Measurements from ENCODE around the gene OLFM1.
A peak's percentile ranks its signal among the peaks of the same experiment; 100 is the strongest.

The OLFM1 gene

GRCh38 chr9:135087489-135087792 is at the start of gene OLFM1:
TSS of gene OLFM1 (plus strand) at chr9:135087668. CDS start at chr9:135087990, 322 bp downstream.
- Histone ChIP-seq H3K4me1 (ENCODE audit: control insufficient read depth, insufficient read depth, low read length, unreplicated experiment) (no peaks in the 10 kb centered on the region), H3K27ac (ENCODE audit: low read depth, low read length) (no peak within 1 kb of the TSS), H3K79me2 (ENCODE audit: control insufficient read depth, insufficient read depth, low read length, unreplicated experiment) (no peaks in the 10 kb centered on the region), H2AFZ (ENCODE audit: low read length, unreplicated experiment) (peak within 1 kb of the TSS; percentile 14), H3K27me3 (ENCODE audit: insufficient read depth, low read length) (peaks cover 44% of the 10 kb centered on the region), H3K4me3 (ENCODE audit: low read depth, low read length) (peak within 1 kb of the TSS; percentile 70), H3K36me3 (ENCODE audit: insufficient read depth, low read length) (no peaks in the 10 kb centered on the region)

GRCh38 chr9:135038331-135038730 is 49.1 kb upstream of the OLFM1 start:
- Histone ChIP-seq H3K27me3 (ENCODE audit: insufficient read depth, low read length) (peaks cover 75% of the 10 kb centered on the region), H3K4me1 (ENCODE audit: control insufficient read depth, insufficient read depth, low read length, unreplicated experiment) (no peaks in the 10 kb centered on the region), H2AFZ (ENCODE audit: low read length, unreplicated experiment) (no peak overlapping the region), H3K27ac (ENCODE audit: low read depth, low read length) (no peak overlapping the region), H3K4me3 (ENCODE audit: low read depth, low read length) (no peak overlapping the region), H3K36me3 (ENCODE audit: insufficient read depth, low read length) (no peaks in the 10 kb centered on the region), H3K79me2 (ENCODE audit: control insufficient read depth, insufficient read depth, low read length, unreplicated experiment) (no peaks in the 10 kb centered on the region)

GRCh38 chr9:135038826-135039225 is 48.6 kb upstream of the OLFM1 start:
- H3K4me3 ChIP-seq (ENCODE audit: low read depth, low read length), result no peak overlapping the region
- no peaks in the 10 kb centered on the region for H3K79me2 ChIP-seq (ENCODE audit: control insufficient read depth, insufficient read depth, low read length, unreplicated experiment)
- no peaks in the 10 kb centered on the region for H3K4me1 ChIP-seq (ENCODE audit: control insufficient read depth, insufficient read depth, low read length, unreplicated experiment)
- no peak overlapping the region for H3K27ac ChIP-seq (ENCODE audit: low read depth, low read length)
- no peaks in the 10 kb centered on the region for H3K36me3 ChIP-seq (ENCODE audit: insufficient read depth, low read length)
- H2AFZ ChIP-seq (ENCODE audit: low read length, unreplicated experiment), result no peak overlapping the region
- H3K27me3 ChIP-seq (ENCODE audit: insufficient read depth, low read length), result peaks cover 78% of the 10 kb centered on the region

GRCh38 chr9:135039266-135039870 is 48.1 kb upstream of the OLFM1 start:
- Histone ChIP-seq H3K79me2 (ENCODE audit: control insufficient read depth, insufficient read depth, low read length, unreplicated experiment) (no peaks in the 10 kb centered on the region), H3K27me3 (ENCODE audit: insufficient read depth, low read length) (peaks cover 82% of the 10 kb centered on the region), H3K27ac (ENCODE audit: low read depth, low read length) (no peak overlapping the region), H3K4me3 (ENCODE audit: low read depth, low read length) (no peak overlapping the region), H2AFZ (ENCODE audit: low read length, unreplicated experiment) (no peak overlapping the region), H3K4me1 (ENCODE audit: control insufficient read depth, insufficient read depth, low read length, unreplicated experiment) (no peaks in the 10 kb centered on the region), H3K36me3 (ENCODE audit: insufficient read depth, low read length) (no peaks in the 10 kb centered on the region)

- H3K4me3 ChIP-seq (ENCODE audit: low read depth, low read length), result no peak overlapping the region
- H3K4me1 ChIP-seq (ENCODE audit: control insufficient read depth, insufficient read depth, low read length, unreplicated experiment), result no peaks in the 10 kb centered on the region
- no peak overlapping the region for H3K27ac ChIP-seq (ENCODE audit: low read depth, low read length)
- H2AFZ ChIP-seq (ENCODE audit: low read length, unreplicated experiment), result no peak overlapping the region
- no peaks in the 10 kb centered on the region for H3K79me2 ChIP-seq (ENCODE audit: control insufficient read depth, insufficient read depth, low read length, unreplicated experiment)
- H3K27me3 ChIP-seq (ENCODE audit: insufficient read depth, low read length), result peaks cover 87% of the 10 kb centered on the region
- H3K36me3 ChIP-seq (ENCODE audit: insufficient read depth, low read length), result no peaks in the 10 kb centered on the region
These were observed 47.4 kb upstream of the OLFM1 start for GRCh38 chr9:135039916-135040645.

- H3K79me2 ChIP-seq (ENCODE audit: control insufficient read depth, insufficient read depth, low read length, unreplicated experiment), result no peaks in the 10 kb centered on the region
- peaks cover 91% of the 10 kb centered on the region for H3K27me3 ChIP-seq (ENCODE audit: insufficient read depth, low read length)
- H2AFZ ChIP-seq (ENCODE audit: low read length, unreplicated experiment), result no peak overlapping the region
- H3K4me3 ChIP-seq (ENCODE audit: low read depth, low read length), result no peak overlapping the region
- H3K36me3 ChIP-seq (ENCODE audit: insufficient read depth, low read length), result no peaks in the 10 kb centered on the region
- H3K4me1 ChIP-seq (ENCODE audit: control insufficient read depth, insufficient read depth, low read length, unreplicated experiment), result no peaks in the 10 kb centered on the region
- H3K27ac ChIP-seq (ENCODE audit: low read depth, low read length), result no peak overlapping the region
These were observed 46.6 kb upstream of the OLFM1 start for GRCh38 chr9:135040892-135041291.

- no peak overlapping the region for H3K27ac ChIP-seq (ENCODE audit: low read depth, low read length)
- no peak overlapping the region for H3K4me3 ChIP-seq (ENCODE audit: low read depth, low read length)
- H3K27me3 ChIP-seq (ENCODE audit: insufficient read depth, low read length), result peaks cover 91% of the 10 kb centered on the region
- H3K79me2 ChIP-seq (ENCODE audit: control insufficient read depth, insufficient read depth, low read length, unreplicated experiment), result no peaks in the 10 kb centered on the region
- no peak overlapping the region for H2AFZ ChIP-seq (ENCODE audit: low read length, unreplicated experiment)
- H3K36me3 ChIP-seq (ENCODE audit: insufficient read depth, low read length), result no peaks in the 10 kb centered on the region
- H3K4me1 ChIP-seq (ENCODE audit: control insufficient read depth, insufficient read depth, low read length, unreplicated experiment), result no peaks in the 10 kb centered on the region
These were observed 44.1 kb upstream of the OLFM1 start for GRCh38 chr9:135043345-135043744.

- Histone ChIP-seq H3K36me3 (ENCODE audit: insufficient read depth, low read length) (no peaks in the 10 kb centered on the region), H3K4me3 (ENCODE audit: low read depth, low read length) (no peak overlapping the region), H3K79me2 (ENCODE audit: control insufficient read depth, insufficient read depth, low read length, unreplicated experiment) (no peaks in the 10 kb centered on the region), H2AFZ (ENCODE audit: low read length, unreplicated experiment) (no peak overlapping the region), H3K4me1 (ENCODE audit: control insufficient read depth, insufficient read depth, low read length, unreplicated experiment) (no peaks in the 10 kb centered on the region), H3K27ac (ENCODE audit: low read depth, low read length) (no peak overlapping the region), H3K27me3 (ENCODE audit: insufficient read depth, low read length) (peaks cover 91% of the 10 kb centered on the region)
These were observed 42.1 kb upstream of the OLFM1 start for GRCh38 chr9:135045264-135045927.

- Histone ChIP-seq H3K4me1 (ENCODE audit: control insufficient read depth, insufficient read depth, low read length, unreplicated experiment) (no peaks in the 10 kb centered on the region), H3K79me2 (ENCODE audit: control insufficient read depth, insufficient read depth, low read length, unreplicated experiment) (no peaks in the 10 kb centered on the region), H3K27me3 (ENCODE audit: insufficient read depth, low read length) (peaks cover 90% of the 10 kb centered on the region), H3K4me3 (ENCODE audit: low read depth, low read length) (no peak overlapping the region), H3K36me3 (ENCODE audit: insufficient read depth, low read length) (no peaks in the 10 kb centered on the region), H2AFZ (ENCODE audit: low read length, unreplicated experiment) (no peak overlapping the region), H3K27ac (ENCODE audit: low read depth, low read length) (no peak overlapping the region)
These were observed 41.3 kb upstream of the OLFM1 start for GRCh38 chr9:135045928-135046738.

GRCh38 chr9:135046739-135047350 is 40.6 kb upstream of the OLFM1 start:
- H3K27me3 ChIP-seq (ENCODE audit: insufficient read depth, low read length), result peaks cover 90% of the 10 kb centered on the region
- H3K27ac ChIP-seq (ENCODE audit: low read depth, low read length), result no peak overlapping the region
- H3K79me2 ChIP-seq (ENCODE audit: control insufficient read depth, insufficient read depth, low read length, unreplicated experiment), result no peaks in the 10 kb centered on the region
- no peaks in the 10 kb centered on the region for H3K36me3 ChIP-seq (ENCODE audit: insufficient read depth, low read length)
- no peak overlapping the region for H3K4me3 ChIP-seq (ENCODE audit: low read depth, low read length)
- H3K4me1 ChIP-seq (ENCODE audit: control insufficient read depth, insufficient read depth, low read length, unreplicated experiment), result no peaks in the 10 kb centered on the region
- no peak overlapping the region for H2AFZ ChIP-seq (ENCODE audit: low read length, unreplicated experiment)

Measured in ACC112 (cell line).